ENCODE results near the gene SNF8.
"Not testable (repeated sequence)": the region's sequence is repeated elsewhere in the genome, so short reads cannot be mapped to it uniquely, and the experiment has no call there.

SNF8 gene

DNA sequence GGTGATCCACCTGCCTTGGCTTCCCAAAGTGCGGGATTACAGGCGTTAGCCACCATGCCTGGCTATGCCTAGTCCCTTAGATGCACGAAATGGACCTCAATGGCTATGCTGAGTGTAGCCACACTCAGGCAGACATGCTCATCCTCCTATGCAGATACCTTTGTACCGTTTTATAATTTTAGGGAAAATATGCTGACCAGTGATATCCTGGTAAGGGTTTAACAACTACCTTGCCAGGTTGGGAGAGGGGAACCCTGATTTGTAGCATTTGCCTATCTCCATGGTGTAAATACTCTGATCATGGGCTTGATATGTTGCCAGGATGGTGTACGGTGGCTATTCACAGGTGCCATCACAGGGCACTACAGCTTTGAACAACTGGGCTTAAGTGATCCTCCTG, 6.9 kb upstream of the SNF8 start:
- no peaks in the 10 kb centered on the region for H3K36me3 ChIP-seq (ENCODE audit: control insufficient read depth, insufficient read depth, low read length)
- H3K4me2 ChIP-seq (ENCODE audit: low read length) = no peak overlapping the region
- H3K27ac ChIP-seq = no peak overlapping the region
- H3K27me3 ChIP-seq (ENCODE audit: control insufficient read depth, insufficient read depth, low read length) = no peaks in the 10 kb centered on the region
- no peaks in the 10 kb centered on the region for H3K4me1 ChIP-seq
- H3K79me2 ChIP-seq = no peaks in the 10 kb centered on the region
- H3K4me3 ChIP-seq (ENCODE audit: low read depth, low read length) = no peak overlapping the region
- H2AFZ ChIP-seq = no peak overlapping the region
- H3K9ac ChIP-seq = no peak overlapping the region
- no peaks in the 10 kb centered on the region for H3K9me3 ChIP-seq (ENCODE audit: control insufficient read depth, low read length)
- TF ChIP-seq, protein P1, sequence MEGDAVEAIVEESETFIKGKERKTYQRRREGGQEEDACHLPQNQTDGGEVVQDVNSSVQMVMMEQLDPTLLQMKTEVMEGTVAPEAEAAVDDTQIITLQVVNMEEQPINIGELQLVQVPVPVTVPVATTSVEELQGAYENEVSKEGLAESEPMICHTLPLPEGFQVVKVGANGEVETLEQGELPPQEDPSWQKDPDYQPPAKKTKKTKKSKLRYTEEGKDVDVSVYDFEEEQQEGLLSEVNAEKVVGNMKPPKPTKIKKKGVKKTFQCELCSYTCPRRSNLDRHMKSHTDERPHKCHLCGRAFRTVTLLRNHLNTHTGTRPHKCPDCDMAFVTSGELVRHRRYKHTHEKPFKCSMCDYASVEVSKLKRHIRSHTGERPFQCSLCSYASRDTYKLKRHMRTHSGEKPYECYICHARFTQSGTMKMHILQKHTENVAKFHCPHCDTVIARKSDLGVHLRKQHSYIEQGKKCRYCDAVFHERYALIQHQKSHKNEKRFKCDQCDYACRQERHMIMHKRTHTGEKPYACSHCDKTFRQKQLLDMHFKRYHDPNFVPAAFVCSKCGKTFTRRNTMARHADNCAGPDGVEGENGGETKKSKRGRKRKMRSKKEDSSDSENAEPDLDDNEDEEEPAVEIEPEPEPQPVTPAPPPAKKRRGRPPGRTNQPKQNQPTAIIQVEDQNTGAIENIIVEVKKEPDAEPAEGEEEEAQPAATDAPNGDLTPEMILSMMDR (IDR thresholded peaks at IDR 0.05) = no peak

DNA sequence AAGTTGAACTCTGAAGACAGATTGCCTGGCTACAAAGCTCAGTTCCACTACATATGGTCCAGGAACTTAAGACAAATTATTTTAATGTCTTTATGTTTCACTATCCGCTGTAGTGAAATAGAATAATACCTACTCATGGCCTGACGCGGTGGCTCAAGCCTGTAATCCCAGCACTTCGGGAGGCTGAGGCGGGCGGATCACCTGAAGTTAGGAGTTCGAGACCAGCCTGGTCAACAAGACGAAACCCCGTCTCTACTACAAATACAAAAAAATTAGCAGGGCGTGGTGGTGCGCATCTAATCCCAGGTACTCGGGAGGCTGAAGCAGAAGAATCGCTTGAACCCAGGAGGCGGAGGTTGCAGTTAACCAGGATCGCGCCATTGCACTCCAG, 614 bp upstream of the SNF8 start:
- H3K4me1 ChIP-seq = not testable (repeated sequence)
- Histone ChIP-seq H3K4me3 (ENCODE audit: low read depth, low read length) (peak overlapping the region; percentile 87), H3K4me2 (ENCODE audit: low read length) (peak overlapping the region; percentile 85)

DNA sequence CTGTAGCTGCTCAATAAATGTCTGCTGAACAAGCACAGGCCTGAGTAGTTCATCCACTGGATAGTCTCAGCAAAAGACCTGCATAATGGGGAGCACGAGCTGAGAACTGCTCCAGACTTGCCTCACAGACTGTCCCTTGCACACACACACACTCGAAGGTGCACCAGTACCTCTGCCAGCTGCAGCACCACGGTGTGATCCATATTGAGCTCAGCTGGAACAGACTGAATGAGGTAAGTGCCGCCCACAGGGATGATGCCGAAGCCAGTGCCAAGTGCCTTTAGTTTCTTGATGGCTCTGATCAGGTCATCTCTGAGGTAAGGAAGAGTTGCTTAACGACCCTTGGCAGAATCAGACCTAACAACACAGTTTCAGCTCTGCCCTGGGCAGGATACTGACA, 11.6 kb downstream of the SNF8 start:
- TF ChIP-seq, protein P1 (IDR thresholded peaks at IDR 0.05) = no peak
- Histone ChIP-seq H3K4me1 (no peaks in the 10 kb centered on the region), H2AFZ (no peak overlapping the region), H3K27ac (no peak overlapping the region), H3K79me2 (no peaks in the 10 kb centered on the region), H3K27me3 (ENCODE audit: control insufficient read depth, insufficient read depth, low read length) (no peaks in the 10 kb centered on the region), H3K9me3 (ENCODE audit: control insufficient read depth, low read length) (no peaks in the 10 kb centered on the region), H3K9ac (no peak overlapping the region), H3K36me3 (ENCODE audit: control insufficient read depth, insufficient read depth, low read length) (no peaks in the 10 kb centered on the region), H3K4me3 (ENCODE audit: low read depth, low read length) (no peak overlapping the region), H3K4me2 (ENCODE audit: low read length) (no peak overlapping the region)

More for the DNA sequence above, 614 bp upstream of the SNF8 start:
- not testable (repeated sequence) for H3K36me3 ChIP-seq (ENCODE audit: control insufficient read depth, insufficient read depth, low read length); H3K9me3 ChIP-seq (ENCODE audit: control insufficient read depth, low read length); H3K79me2 ChIP-seq; H3K9ac ChIP-seq; H3K27me3 ChIP-seq (ENCODE audit: control insufficient read depth, insufficient read depth, low read length)
- Histone ChIP-seq H2AFZ (peak overlapping the region; percentile 100), H3K27ac (peak overlapping the region; percentile 78)

DNA sequence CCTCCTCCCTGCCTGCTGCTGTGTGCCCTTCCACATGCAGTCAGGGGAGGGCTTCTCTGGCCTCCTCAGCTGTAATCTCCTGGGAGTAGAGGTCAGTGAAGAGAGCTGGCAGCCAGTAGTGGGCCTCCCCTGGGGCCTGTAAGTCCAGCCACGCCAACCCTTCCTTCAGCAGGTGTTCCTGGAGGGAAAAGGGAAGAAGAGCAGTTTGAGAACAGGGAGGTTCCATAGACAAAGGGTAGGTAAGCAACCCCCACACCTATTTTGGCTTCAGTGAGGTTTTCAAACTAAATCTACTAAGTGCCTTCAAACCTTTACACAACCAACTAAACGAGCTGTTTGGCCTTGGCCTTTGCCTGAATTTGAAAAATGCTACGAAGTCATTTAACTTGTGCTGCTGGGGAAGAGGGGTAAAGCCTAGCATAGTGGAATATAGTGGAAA, 14.2 kb downstream of the SNF8 start:
- no peaks in the 10 kb centered on the region for H3K9me3 ChIP-seq (ENCODE audit: control insufficient read depth, low read length)
- no peaks in the 10 kb centered on the region for H3K27me3 ChIP-seq (ENCODE audit: control insufficient read depth, insufficient read depth, low read length)
- no peak overlapping the region for H2AFZ ChIP-seq
- H3K4me1 ChIP-seq = no peaks in the 10 kb centered on the region
- no peaks in the 10 kb centered on the region for H3K79me2 ChIP-seq
- no peak overlapping the region for H3K4me2 ChIP-seq (ENCODE audit: low read length)
- no peaks in the 10 kb centered on the region for H3K36me3 ChIP-seq (ENCODE audit: control insufficient read depth, insufficient read depth, low read length)
- H3K9ac ChIP-seq = no peak overlapping the region
- TF ChIP-seq, protein P1 (IDR thresholded peaks at IDR 0.05) = no peak
- H3K27ac ChIP-seq = no peak overlapping the region
- no peak overlapping the region for H3K4me3 ChIP-seq (ENCODE audit: low read depth, low read length)

DNA sequence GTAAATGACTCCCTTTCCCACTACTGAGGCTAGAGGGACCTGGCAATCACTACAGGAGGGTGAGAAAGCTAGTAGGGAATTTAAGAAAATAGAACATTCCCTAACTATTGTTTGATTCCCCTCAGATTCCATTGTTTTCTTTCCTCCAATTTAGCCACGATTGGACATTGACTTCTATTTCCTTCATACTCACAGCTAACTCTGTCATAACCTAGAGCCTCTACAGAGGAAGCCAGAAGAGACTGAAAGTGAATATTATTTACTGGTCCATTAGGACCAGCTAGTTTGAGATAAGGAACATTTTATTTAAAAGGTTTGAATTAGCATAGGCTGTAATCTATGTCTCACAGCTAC, 14.9 kb downstream of the SNF8 start:
- no peaks in the 10 kb centered on the region for H3K4me1 ChIP-seq
- no peak overlapping the region for H3K4me2 ChIP-seq (ENCODE audit: low read length)
- H3K9ac ChIP-seq = no peak overlapping the region
- H3K9me3 ChIP-seq (ENCODE audit: control insufficient read depth, low read length) = no peaks in the 10 kb centered on the region
- H3K36me3 ChIP-seq (ENCODE audit: control insufficient read depth, insufficient read depth, low read length) = no peaks in the 10 kb centered on the region
- H3K4me3 ChIP-seq (ENCODE audit: low read depth, low read length) = no peak overlapping the region
- no peak overlapping the region for H3K27ac ChIP-seq
- H3K79me2 ChIP-seq = no peaks in the 10 kb centered on the region
- TF ChIP-seq, protein P1 (IDR thresholded peaks at IDR 0.05) = no peak
- H2AFZ ChIP-seq = no peak overlapping the region
- no peaks in the 10 kb centered on the region for H3K27me3 ChIP-seq (ENCODE audit: control insufficient read depth, insufficient read depth, low read length)
